ENCODE data around the gene CCDC149. TPM values are rescaled to one million over a fixed set of nuclear protein-coding genes. Genes with fewer than 3 reads are reported as not detected.

Gene CCDC149
- total RNA-seq, 8 experiments from 2014 or later, result 0.81 to 15.5 (median 7.3) TPM

- no peak overlapping the region for H3K4me3 ChIP-seq
- in situ Hi-C loops (cut with MboI; ENCODE audit: low pct_unique_long_range_greater_than_20kb in 2 of 9, low sequenced_read_pairs in 9 of 9, unreplicated experiment in 9 of 9), result no loop called here
- 0 to 50% (median 20%) methylated on average over 2 to 4 of the region's 25 CpGs; no CpG with 5 or more reads in 2 of the 10 experiments for WGBS, 10 experiments
Measured at GRCh38 chr4:24800325-24800895, 112.4 kb downstream of the CCDC149 start.

GRCh38 chr4:24799544-24800324 lies 113.1 kb downstream of the CCDC149 start:
- ATAC-seq (replicated peaks in 6 of 8), result peak in 4 of 8 experiments; percentile 16 to 53 (median 32)
- WGBS, 10 experiments, result 18 to 90% (median 80%) methylated on average over 1 to 44 of the region's 103 CpGs; no CpG with 5 or more reads in 5 of the 10 experiments
- H3K27ac ChIP-seq, result no peak overlapping the region
- no peak overlapping the region for H3K4me3 ChIP-seq
- in situ Hi-C loops (cut with MboI; ENCODE audit: low pct_unique_long_range_greater_than_20kb in 2 of 9, low sequenced_read_pairs in 9 of 9, unreplicated experiment in 9 of 9), result no loop called here
- peaks cover 0 to 3% of the 10 kb centered on the region in 2 donors for H3K4me1 ChIP-seq (replicated peaks in 1 of 2)

More at GRCh38 chr4:24800325-24800895, 112.4 kb downstream of the CCDC149 start:
- no peak overlapping the region for H3K27ac ChIP-seq
- peaks cover 0 to 3% of the 10 kb centered on the region in 2 donors for H3K4me1 ChIP-seq (replicated peaks in 1 of 2)
- ATAC-seq (replicated peaks in 6 of 8), result peak in 2 of 8 experiments; percentile 15 to 18

GRCh38 chr4:24799196-24799543 lies 113.7 kb downstream of the CCDC149 start:
- Histone ChIP-seq H3K4me1 (replicated peaks in 1 of 2) (peaks cover 0 to 3% of the 10 kb centered on the region in 2 donors), H3K4me3 (no peak overlapping the region), H3K27ac (no peak overlapping the region)
- ATAC-seq (replicated peaks in 6 of 8), result no peak
- in situ Hi-C loops (cut with MboI; ENCODE audit: low pct_unique_long_range_greater_than_20kb in 2 of 9, low sequenced_read_pairs in 9 of 9, unreplicated experiment in 9 of 9), result no loop called here
- 33 to 100% (median 75%) methylated on average over 1 to 4 of the region's 13 CpGs; no CpG with 5 or more reads in 6 of the 10 experiments for WGBS, 10 experiments

GRCh38 chr4:24798036-24798610 lies 114.7 kb downstream of the CCDC149 start:
- Histone ChIP-seq H3K4me1 (replicated peaks in 1 of 2) (peaks cover 0 to 3% of the 10 kb centered on the region in 2 donors), H3K4me3 (no peak overlapping the region), H3K27ac (no peak overlapping the region)
- WGBS, 10 experiments, result 20 to 100% (median 66%) methylated on average over 1 to 5 of the region's 5 CpGs
- no peak for ATAC-seq (replicated peaks in 6 of 8)
- in situ Hi-C loops (cut with MboI; ENCODE audit: low pct_unique_long_range_greater_than_20kb in 2 of 9, low sequenced_read_pairs in 9 of 9, unreplicated experiment in 9 of 9), result no loop called here

GRCh38 chr4:24796620-24797019 lies 116.2 kb downstream of the CCDC149 start:
- in situ Hi-C loops (cut with MboI; ENCODE audit: low pct_unique_long_range_greater_than_20kb in 2 of 9, low sequenced_read_pairs in 9 of 9, unreplicated experiment in 9 of 9), result no loop called here
- ATAC-seq (replicated peaks in 6 of 8), result no peak
- Histone ChIP-seq H3K4me1 (replicated peaks in 1 of 2) (peaks cover 0 to 3% of the 10 kb centered on the region in 2 donors), H3K27ac (no peak overlapping the region), H3K4me3 (no peak overlapping the region)

- WGBS, 10 experiments, result 13 to 83% (median 56%) methylated on average over 1 to 5 of the region's 9 CpGs; no CpG with 5 or more reads in 3 of the 10 experiments
- Histone ChIP-seq H3K4me3 (no peak overlapping the region), H3K27ac (no peak overlapping the region), H3K4me1 (replicated peaks in 1 of 2) (peaks cover 0 to 3% of the 10 kb centered on the region in 2 donors)
- in situ Hi-C loops (cut with MboI; ENCODE audit: low pct_unique_long_range_greater_than_20kb in 2 of 9, low sequenced_read_pairs in 9 of 9, unreplicated experiment in 9 of 9), result no loop called here
- ATAC-seq (replicated peaks in 6 of 8), result peak in 3 of 8 experiments; percentile 6 to 26 (median 10)
Measured at GRCh38 chr4:24795666-24796381, 117.0 kb downstream of the CCDC149 start.

- no peak within 1 kb of the TSS for H3K4me3 ChIP-seq
- in situ Hi-C loops (cut with MboI; ENCODE audit: low pct_unique_long_range_greater_than_20kb in 2 of 9, low sequenced_read_pairs in 9 of 9, unreplicated experiment in 9 of 9), result no loop called here
Measured at GRCh38 chr4:24794916-24795665, 117.8 kb downstream of the CCDC149 start, which contains the start of gene SOD3. Gene SOD3 (plus strand): TSS chr4:24795573. CDS start chr4:24799522, 3,949 bp downstream.

GRCh38 chr4:24794480-24794879 lies 118.4 kb downstream of the CCDC149 start:
- Histone ChIP-seq H3K4me1 (replicated peaks in 1 of 2) (peaks cover 0 to 3% of the 10 kb centered on the region in 2 donors), H3K27ac (no peak overlapping the region), H3K4me3 (no peak overlapping the region)
- ATAC-seq (replicated peaks in 6 of 8), result peak in 3 of 8 experiments; percentile 11 to 17 (median 14)
- 10 to 96% (median 65%) methylated on average over 1 to 7 of the region's 10 CpGs; no CpG with 5 or more reads in 2 of the 10 experiments for WGBS, 10 experiments
- in situ Hi-C loops (cut with MboI; ENCODE audit: low pct_unique_long_range_greater_than_20kb in 2 of 9, low sequenced_read_pairs in 9 of 9, unreplicated experiment in 9 of 9), result no loop called here

More at GRCh38 chr4:24794916-24795665, 117.8 kb downstream of the CCDC149 start, which contains the start of gene SOD3:
- Histone ChIP-seq H3K27ac (no peak within 1 kb of the TSS), H3K4me1 (replicated peaks in 1 of 2) (peaks cover 0 to 3% of the 10 kb centered on the region in 2 donors)
- ATAC-seq (replicated peaks in 6 of 8), result peak; percentile 44 to 97 (median 79)
- WGBS, 10 experiments, result 0 to 100% (median 31%) methylated on average over 1 to 13 of the region's 21 CpGs; no CpG with 5 or more reads in 1 of the 10 experiments

GRCh38 chr4:24794051-24794450 lies 118.8 kb downstream of the CCDC149 start:
- H3K4me1 ChIP-seq (replicated peaks in 1 of 2), result peaks cover 0 to 3% of the 10 kb centered on the region in 2 donors
- no peak overlapping the region for H3K4me3 ChIP-seq
- no peak overlapping the region for H3K27ac ChIP-seq
- 92% methylated on average over 2 of the region's 4 CpGs; no CpG with 5 or more reads in 9 of the 10 experiments for WGBS, 10 experiments
- ATAC-seq (replicated peaks in 6 of 8), result no peak
- in situ Hi-C loops (cut with MboI; ENCODE audit: low pct_unique_long_range_greater_than_20kb in 2 of 9, low sequenced_read_pairs in 9 of 9, unreplicated experiment in 9 of 9), result no loop called here

- no peak for ATAC-seq (replicated peaks in 6 of 8)
- Histone ChIP-seq H3K4me1 (replicated peaks in 1 of 2) (peaks cover 0 to 3% of the 10 kb centered on the region in 2 donors), H3K4me3 (no peak overlapping the region), H3K27ac (no peak overlapping the region)
- 17 to 100% (median 83%) methylated on average over 1 to 5 of the region's 8 CpGs; no CpG with 5 or more reads in 1 of the 10 experiments for WGBS, 10 experiments
- in situ Hi-C loops (cut with MboI; ENCODE audit: low pct_unique_long_range_greater_than_20kb in 2 of 9, low sequenced_read_pairs in 9 of 9, unreplicated experiment in 9 of 9), result no loop called here
Measured at GRCh38 chr4:24793219-24794005, 119.4 kb downstream of the CCDC149 start.

- 35 to 100% (median 67%) methylated on average over 1 to 4 of the region's 4 CpGs; no CpG with 5 or more reads in 1 of the 10 experiments for WGBS, 10 experiments
- no peak for ATAC-seq (replicated peaks in 6 of 8)
- in situ Hi-C loops (cut with MboI; ENCODE audit: low pct_unique_long_range_greater_than_20kb in 2 of 9, low sequenced_read_pairs in 9 of 9, unreplicated experiment in 9 of 9), result no loop called here
- Histone ChIP-seq H3K4me3 (no peak overlapping the region), H3K4me1 (replicated peaks in 1 of 2) (peaks cover 0 to 3% of the 10 kb centered on the region in 2 donors), H3K27ac (no peak overlapping the region)
Measured at GRCh38 chr4:24792552-24792951, 120.3 kb downstream of the CCDC149 start.
